K562 (cell line): Measurements from ENCODE around the gene PDGFD.

Experiments
- BRCA1 ChIP-seq, 2 experiments: fragments of 450-650 bp in 1 of 2; sonication (generic) in 1 of 2; formaldehyde crosslinking in 1 of 2; IDR thresholded peaks; 2 replicates each; pipeline versions ENCODE4 v1.5.0 to v1.6.1; 2017 to 2020; ENCODE audit warnings: mild to moderate bottlenecking in 1 of 2, missing genetic modification reagents in 1 of 2
- CHD2 ChIP-seq: IDR thresholded peaks from 2 replicates; pipeline ENCODE4 v1.6.1; 2011; ENCODE audit warnings: low read depth, low read length
- CTCF ChIP-seq, 3 experiments: IDR thresholded peaks in 2 of 3; conservative IDR thresholded peaks in 1 of 3; 2 replicates each; pipeline ENCODE4 v1.5.1; 2011 to 2012; ENCODE audit warnings: low read length in 3 of 3, mild to moderate bottlenecking in 3 of 3, control low read depth in 2 of 3, improper control_type of control experiment in 1 of 3, inconsistent platforms in 1 of 3, low read depth in 1 of 3, mixed read lengths in 1 of 3, moderate library complexity in 1 of 3; ENCODE audit not compliant: insufficient read depth in 2 of 3
- EGR1 ChIP-seq: fragments of 450-650 bp; conservative IDR thresholded peaks from 2 replicates; pipeline ENCODE4 v1.6.1; 2017; ENCODE audit warnings: mild to moderate bottlenecking
- ELK1 ChIP-seq: sonication (generic); formaldehyde crosslinking; IDR thresholded peaks from 2 replicates; pipeline ENCODE4 v1.8.1; 2022; ENCODE audit warnings: missing genetic modification reagents
- GABPA ChIP-seq: fragments of 200-800 bp; sonication (Bioruptor generic); conservative IDR thresholded peaks from 2 replicates; pipeline ENCODE4 v1.6.1; 2016; ENCODE audit warnings: low read depth, missing genetic modification characterization, missing compliant biosample characterization
- GTF2F1 ChIP-seq: IDR thresholded peaks from 2 replicates; pipeline ENCODE4 v1.6.1; 2011; ENCODE audit warnings: low read depth, low read length, improper control_type of control experiment
- JUNB ChIP-seq: fragments of 450-650 bp; formaldehyde crosslinking; conservative IDR thresholded peaks from 2 replicates; pipeline ENCODE4 v1.4.0; 2020; ENCODE audit warnings: mild to moderate bottlenecking
- KAT7 ChIP-seq: sonication (generic); formaldehyde crosslinking; IDR thresholded peaks from 2 replicates; pipeline ENCODE4 v1.8.0; 2022; ENCODE audit warnings: missing genetic modification reagents, mild to moderate bottlenecking, borderline replicate concordance
- MAFK ChIP-seq: IDR thresholded peaks from 2 replicates; pipeline ENCODE4 v1.6.1; 2011; ENCODE audit warnings: low read length, improper control_type of control experiment
- MCM3 ChIP-seq: fragments of 450-650 bp; IDR thresholded peaks from 2 replicates; pipeline ENCODE4 v1.6.1; 2016
- MEF2A ChIP-seq: IDR thresholded peaks from 2 replicates; pipeline ENCODE4 v1.6.1; 2011; ENCODE audit warnings: low read depth, mild to moderate bottlenecking, low read length, moderate library complexity; ENCODE audit not compliant: control insufficient read depth

GRCh38 chr11:103960108-103960507 lies 203.8 kb downstream of the PDGFD start:
- TF ChIP-seq CHD2 (no peak), BRCA1 (IDR thresholded peaks at IDR 0.05) (no peak), BRCA1 (CRISPR knock-in tag; IDR thresholded peaks at IDR 0.05) (no peak), MAFK (no peak), KAT7 (no peak), JUNB (no peak), CTCF (IDR thresholded peaks at IDR 0.05 in 2 of 3, conservative IDR thresholded peaks at IDR 0.05 in 1 of 3; ENCODE audit: insufficient read depth in 2 of 3, low read depth in 1 of 3, low read length in 3 of 3) (no peak), EGR1 (no peak), MCM3 (no peak), GTF2F1 (no peak), GABPA (tag) (no peak), ELK1 (CRISPR knock-in tag) (no peak), MEF2A (no peak)
